ENCODE data around the gene POPDC2. TPM values are rescaled to one million over a fixed set of nuclear protein-coding genes. Genes with fewer than 3 reads are reported as not detected.

POPDC2 gene
- total RNA-seq, 1 donor, result 0.27 TPM

- H3K4me3 ChIP-seq (ENCODE audit: low read depth, low read length), result no peak overlapping the region
- DNase-seq (ENCODE audit: low read depth), result no peak
- no peak for TF ChIP-seq CTCF (IDR thresholded peaks at IDR 0.05; ENCODE audit: insufficient read depth, low read length)
Measured at GRCh38 chr3:119628390-119628789, 32.0 kb downstream of the POPDC2 start.

DNA sequence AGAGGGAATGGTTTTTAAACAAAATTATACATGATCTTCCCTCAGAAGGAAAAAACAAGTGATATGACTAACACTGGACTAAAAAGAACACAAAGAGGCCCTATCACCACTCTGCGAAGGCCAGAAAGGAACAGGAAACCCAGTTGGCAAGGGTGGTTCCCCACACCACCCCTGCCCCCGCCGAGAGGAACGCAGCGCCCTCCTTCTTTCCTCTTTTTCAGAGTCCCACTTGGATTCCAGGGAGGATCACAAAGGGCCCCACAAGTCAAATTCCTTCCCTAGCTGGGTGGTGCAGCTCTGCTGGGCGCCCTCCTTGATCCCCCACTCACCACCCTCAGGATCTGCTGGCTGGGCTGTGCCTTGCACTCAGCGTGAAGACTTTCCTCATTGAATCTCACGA is 32.9 kb downstream of the POPDC2 start:
- TF ChIP-seq CTCF (IDR thresholded peaks at IDR 0.05; ENCODE audit: insufficient read depth, low read length), result no peak
- DNase-seq (ENCODE audit: low read depth), result no peak
- no peak overlapping the region for H3K4me3 ChIP-seq (ENCODE audit: low read depth, low read length)

DNA sequence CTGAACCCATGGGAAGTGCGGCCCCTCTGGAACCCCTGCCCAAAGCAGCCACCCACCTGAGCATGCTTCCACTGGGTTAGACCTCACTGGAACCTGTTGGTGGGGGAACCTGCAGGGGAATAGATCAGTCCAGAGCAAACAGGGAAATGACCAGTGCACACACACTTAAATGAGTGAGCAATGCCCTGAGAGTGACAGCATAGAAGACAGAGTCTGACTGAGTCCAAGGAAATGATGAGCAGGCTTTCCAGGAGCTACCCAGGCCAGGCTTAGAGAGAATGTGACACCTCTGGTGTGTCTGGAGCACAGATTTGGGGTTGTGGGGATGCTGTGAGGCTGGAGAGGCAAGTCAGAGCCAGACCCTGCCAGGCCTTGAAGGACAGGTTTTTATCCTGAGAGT is 34.2 kb downstream of the POPDC2 start:
- no peak for DNase-seq (ENCODE audit: low read depth)
- no peak for TF ChIP-seq CTCF (IDR thresholded peaks at IDR 0.05; ENCODE audit: insufficient read depth, low read length)
- no peak overlapping the region for H3K4me3 ChIP-seq (ENCODE audit: low read depth, low read length)

GRCh38 chr3:119625451-119626153 is 34.8 kb downstream of the POPDC2 start:
- DNase-seq (ENCODE audit: low read depth), result no peak
- no peak overlapping the region for H3K4me3 ChIP-seq (ENCODE audit: low read depth, low read length)
- no peak for TF ChIP-seq CTCF (IDR thresholded peaks at IDR 0.05; ENCODE audit: insufficient read depth, low read length)

DNA sequence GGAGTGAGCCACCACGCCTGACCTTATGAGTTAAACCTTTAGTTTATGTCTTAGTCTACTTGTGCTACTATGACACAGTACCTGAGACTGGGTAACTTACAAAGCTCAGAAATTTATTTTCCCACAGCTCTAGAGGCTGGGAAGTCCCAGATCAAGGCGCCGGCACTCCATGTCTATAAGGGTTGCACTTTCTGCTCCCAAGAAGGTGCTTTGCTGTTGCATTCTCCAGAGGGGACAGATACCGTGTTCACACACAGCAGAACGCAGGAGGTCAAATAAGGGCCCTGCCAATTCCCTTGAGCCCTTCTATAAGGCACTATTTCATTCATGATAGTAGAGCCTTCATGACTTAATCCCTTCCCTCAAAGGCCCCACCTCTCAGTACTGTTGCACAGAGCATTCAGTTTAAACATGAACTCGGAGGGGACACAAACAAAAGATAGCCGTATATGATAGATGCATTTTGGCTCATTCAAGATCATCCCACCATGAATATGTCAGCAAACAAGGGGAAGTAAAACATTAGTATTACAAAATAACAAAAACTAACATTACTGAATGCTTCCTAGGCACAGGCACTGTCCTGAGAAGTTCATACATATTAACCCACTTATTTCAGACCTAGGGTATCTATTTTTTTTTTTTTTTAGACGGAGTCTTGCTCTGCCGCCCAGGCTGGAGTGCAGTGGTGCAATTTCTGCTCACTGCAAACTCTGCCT is 36.2 kb downstream of the POPDC2 start:
- no peak for DNase-seq (ENCODE audit: low read depth)
- no peak for TF ChIP-seq CTCF (IDR thresholded peaks at IDR 0.05; ENCODE audit: insufficient read depth, low read length)
- H3K4me3 ChIP-seq (ENCODE audit: low read depth, low read length), result no peak overlapping the region

DNA sequence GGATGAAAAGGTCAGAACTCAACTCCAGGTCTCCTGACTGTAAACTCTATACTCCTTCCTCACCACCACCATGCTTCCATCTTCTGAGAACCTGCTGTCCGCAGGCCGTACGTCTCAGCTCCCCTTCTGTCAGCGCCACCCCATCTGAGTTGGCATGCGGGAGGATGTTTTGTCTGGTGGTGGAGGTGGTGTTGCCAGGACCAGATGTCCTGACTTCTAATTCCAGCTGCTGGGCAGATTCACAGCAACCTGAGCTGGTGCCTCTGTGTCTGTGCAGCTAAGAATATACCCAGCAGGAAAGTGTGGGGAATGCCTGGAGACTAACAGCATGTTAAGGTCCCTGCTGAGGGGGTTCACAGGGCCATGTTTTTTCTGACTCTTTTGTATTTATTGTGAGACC is 39.5 kb downstream of the POPDC2 start:
- DNase-seq (ENCODE audit: low read depth), result no peak
- no peak overlapping the region for H3K4me3 ChIP-seq (ENCODE audit: low read depth, low read length)
- no peak for TF ChIP-seq CTCF (IDR thresholded peaks at IDR 0.05; ENCODE audit: insufficient read depth, low read length)
